HG03469 (cell line): ENCODE data around the gene RNF167.
"Not testable (repeated sequence)": the region's sequence is repeated elsewhere in the genome, so short reads cannot be mapped to it uniquely, and the experiment has no call there.

Experiments used
- ATAC-seq: cut with Tn5 transposase; IDR thresholded peaks from one replicate; pipeline ENCODE4 v1.9.1; 2021; ENCODE audit warnings: mild to moderate bottlenecking, moderate library complexity, moderate number of reproducible peaks; ENCODE audit not compliant: unreplicated experiment

Gene RNF167

GRCh38 chr17:4901648-4902344, 38.3 kb upstream of the RNF167 start:
- ATAC-seq, result no peak

- no peak for ATAC-seq
Observed at GRCh38 chr17:4902540-4902939, 37.5 kb upstream of the RNF167 start.

GRCh38 chr17:4903051-4903818, 36.8 kb upstream of the RNF167 start, which contains the start of gene CHRNE:
TSS of gene CHRNE (minus strand) at chr17:4903098. CDS start at chr17:4903063, 35 bp downstream.
- no peak for ATAC-seq

GRCh38 chr17:4906642-4907041, 33.4 kb upstream of the RNF167 start:
- ATAC-seq, result not testable (repeated sequence)

GRCh38 chr17:4908301-4908700, 31.8 kb upstream of the RNF167 start:
- ATAC-seq, result no peak

- ATAC-seq, result no peak
Observed at GRCh38 chr17:4908711-4909496, 31.2 kb upstream of the RNF167 start.

- ATAC-seq, result no peak
Observed at GRCh38 chr17:4913994-4914393, 26.1 kb upstream of the RNF167 start.

GRCh38 chr17:4914551-4914950, 25.5 kb upstream of the RNF167 start:
- ATAC-seq, result not testable (repeated sequence)

- no peak for ATAC-seq
Observed at GRCh38 chr17:4919511-4920047, 20.5 kb upstream of the RNF167 start.

GRCh38 chr17:4920351-4921048, 19.6 kb upstream of the RNF167 start:
- no peak for ATAC-seq

GRCh38 chr17:4921320-4921719, 18.7 kb upstream of the RNF167 start:
- ATAC-seq, result no peak

- not testable (repeated sequence) for ATAC-seq
Observed at GRCh38 chr17:4926577-4927335, 13.3 kb upstream of the RNF167 start.

- ATAC-seq, result no peak
Observed at GRCh38 chr17:4928881-4929280, 11.2 kb upstream of the RNF167 start.

- no peak for ATAC-seq
Observed at GRCh38 chr17:4931963-4932362, 8.1 kb upstream of the RNF167 start, which contains the start of gene GP1BA. TSS of gene GP1BA (plus strand) at chr17:4932277. CDS start at chr17:4932605, 328 bp downstream.

- ATAC-seq, result no peak
Observed at GRCh38 chr17:4932756-4933155, 7.3 kb upstream of the RNF167 start.

GRCh38 chr17:4933646-4934045, 6.4 kb upstream of the RNF167 start:
- ATAC-seq, result no peak

- no peak for ATAC-seq
Observed at GRCh38 chr17:4934173-4934979, 5.7 kb upstream of the RNF167 start.

GRCh38 chr17:4935650-4936049, 4.4 kb upstream of the RNF167 start:
- no peak for ATAC-seq

GRCh38 chr17:4936436-4936835, 3.6 kb upstream of the RNF167 start:
- no peak for ATAC-seq
